Activated naive CD4-positive, alpha-beta T cell treated with anti-CD3 and anti-CD28 coated beads, Interleukin-2, amount 50 U/mL, for 72 hours (primary cell): ENCODE results near the gene CSNK1G3. TPM values are rescaled to one million over a fixed set of nuclear protein-coding genes. Genes with fewer than 3 reads are reported as not detected.

ENCODE experiments used
- ATAC-seq, 2 donors: fragments of 150-1000 bp; cut with Tn5 transposase; 2 replicates each; pipeline ENCODE4 v1.10.0; 2021; ENCODE audit warnings: mild to moderate bottlenecking in 2 of 2, moderate library complexity in 2 of 2
- DNase-seq, 2 donors: peaks; one replicate each; pipeline ENCODE4 v3.0.0; 2021 to 2022; ENCODE audit warnings: low spot score in 2 of 2
- H3K27ac Mint-ChIP-seq, 2 donors: one replicate each; pipeline ENCODE4 v1.8.0; 2022; ENCODE audit warnings: mild to moderate bottlenecking in 2 of 2, mixed read lengths in 2 of 2
- H3K36me3 Mint-ChIP-seq, 2 donors: one replicate each; pipeline ENCODE4 v1.8.0; 2022; ENCODE audit warnings: mixed read lengths in 2 of 2
- H3K9me3 Mint-ChIP-seq, 2 donors: one replicate each; pipeline ENCODE4 v1.8.0; 2022; ENCODE audit warnings: mixed read lengths in 2 of 2
- total RNA-seq, 2 donors: library from RNA; stranded (reverse); gene quantifications; one replicate each; pipeline ENCODE4 v1.2.3, GENCODE V29; 2022

Gene CSNK1G3
- total RNA-seq, 2 donors from 2014 or later, result 23.7 to 46.9 TPM

- Mint-ChIP-seq H3K36me3 (peaks cover 0 to 6% of the 10 kb centered on the region in 2 donors), H3K27ac (no peak overlapping the region), H3K9me3 (peaks cover 0 to 6% of the 10 kb centered on the region in 2 donors)
- no peak for ATAC-seq
- no peak for DNase-seq
Observed at GRCh38 chr5:123651234-123651633, 139.3 kb downstream of the CSNK1G3 start.

GRCh38 chr5:123659011-123659410 lies 147.0 kb downstream of the CSNK1G3 start:
- Mint-ChIP-seq H3K36me3 (no peaks in the 10 kb centered on the region), H3K27ac (no peak overlapping the region), H3K9me3 (no peaks in the 10 kb centered on the region)
- ATAC-seq (no peak), DNase-seq (no peak)

DNA sequence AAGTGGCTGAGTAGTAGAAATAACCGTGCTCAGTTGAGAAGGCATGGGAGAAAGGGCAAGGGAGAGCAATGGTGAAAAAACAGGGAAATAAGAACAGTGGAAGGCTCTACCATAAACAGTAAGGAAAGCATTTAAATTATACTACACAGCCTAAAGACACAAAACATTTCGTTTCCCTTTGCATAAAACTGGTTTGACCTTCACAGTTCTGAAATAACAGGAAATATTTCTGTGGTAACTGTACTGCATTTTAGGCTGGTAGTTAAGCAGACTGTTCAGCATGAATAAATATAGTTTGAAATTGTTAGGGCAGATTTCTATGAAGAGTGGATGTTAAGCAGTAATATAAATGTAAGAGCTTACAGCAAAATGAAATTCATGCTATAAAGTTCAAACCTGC lies 147.5 kb downstream of the CSNK1G3 start:
- DNase-seq, result no peak
- Mint-ChIP-seq H3K27ac (no peak overlapping the region), H3K9me3 (no peaks in the 10 kb centered on the region), H3K36me3 (no peaks in the 10 kb centered on the region)
- ATAC-seq, result no peak

DNA sequence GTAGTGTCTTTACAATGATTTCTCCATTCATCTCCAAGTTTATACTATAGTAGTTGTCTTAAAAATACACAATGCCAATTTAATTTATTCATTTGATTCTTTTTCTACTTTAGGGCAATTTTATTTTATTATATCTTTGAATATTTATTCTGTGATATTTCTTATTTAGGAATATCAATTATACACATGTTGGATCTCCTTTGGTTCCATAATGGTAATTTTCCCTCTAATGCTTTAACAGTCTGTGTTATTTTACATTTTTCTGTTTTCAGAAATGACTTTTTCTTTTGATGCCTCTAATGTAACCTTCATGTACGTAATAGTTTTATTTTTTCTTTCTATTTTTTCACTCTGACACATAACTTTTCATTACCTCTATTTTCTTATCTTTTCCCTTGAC lies 153.0 kb downstream of the CSNK1G3 start:
- no peak for ATAC-seq
- no peak for DNase-seq
- Mint-ChIP-seq H3K36me3 (peaks cover 0 to 7% of the 10 kb centered on the region in 2 donors), H3K27ac (no peak overlapping the region), H3K9me3 (no peaks in the 10 kb centered on the region)

DNA sequence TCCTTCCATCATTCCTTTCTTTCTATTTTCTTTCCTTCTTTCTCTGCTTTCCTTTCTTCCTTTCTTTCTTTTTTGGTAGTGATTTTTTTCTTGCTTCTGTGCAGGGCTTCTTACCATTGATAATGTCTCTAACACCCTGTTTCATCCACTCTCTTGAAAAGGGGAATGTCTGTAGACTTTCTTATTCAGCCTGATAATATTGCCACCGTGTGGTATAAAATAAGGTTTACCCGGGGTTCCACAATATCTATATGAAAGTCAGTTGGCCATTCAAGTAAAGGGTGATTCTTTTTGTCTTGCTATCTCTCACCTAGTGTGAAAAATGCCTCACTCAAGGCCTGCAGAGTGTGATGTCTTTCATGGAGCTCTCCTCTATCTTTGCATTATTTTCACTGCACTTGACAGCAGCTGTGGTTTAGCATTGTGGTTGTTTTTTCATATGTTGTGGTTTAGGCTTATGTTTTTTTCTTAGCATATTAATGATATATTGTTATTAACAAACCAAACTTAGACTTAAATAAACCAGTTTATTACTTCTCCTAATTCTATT lies 153.9 kb downstream of the CSNK1G3 start:
- no peak overlapping the region for H3K27ac Mint-ChIP-seq
- ATAC-seq (no peak), DNase-seq (no peak)
- H3K9me3 Mint-ChIP-seq, result no peaks in the 10 kb centered on the region
- peaks cover 0 to 7% of the 10 kb centered on the region in 2 donors for H3K36me3 Mint-ChIP-seq

Other genes starting within 250 kb of the CSNK1G3 start
- 10 to 100 TPM; 24.5 to 34.2 TPM for gene CEP120, start 88.8 kb upstream of the CSNK1G3 start, total RNA-seq